NCI-H524 (cell line): ENCODE results near the gene EEF1A2.

ENCODE experiments used
- DNase-seq, 2 experiments: peaks; one replicate each; lab custom pipeline; 2025; lab: John Stamatoyannopoulos, UW

Gene EEF1A2

GRCh38 chr20:63452341-63452740, 46.5 kb downstream of the EEF1A2 start:
- DNase-seq: no peak

DNA sequence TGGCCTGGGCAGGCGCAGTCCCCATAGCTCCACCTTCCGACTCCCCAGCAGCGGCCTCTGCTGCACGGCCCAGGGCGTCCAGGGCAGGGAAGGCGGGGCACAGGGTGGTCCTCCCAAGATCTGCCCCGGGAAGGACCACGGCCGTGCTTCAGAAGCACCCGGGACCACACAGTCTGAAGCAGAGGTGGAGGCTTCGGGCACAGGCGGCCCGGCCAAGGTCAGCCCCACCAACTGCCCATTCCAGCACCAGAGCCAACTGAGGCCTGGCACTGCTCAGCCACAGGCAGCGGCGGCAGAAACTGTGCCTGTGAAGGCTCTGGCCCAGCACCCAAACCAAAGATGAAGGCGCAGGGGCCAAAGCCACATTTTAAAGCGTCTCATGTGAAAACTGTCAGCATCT, 47.1 kb downstream of the EEF1A2 start:
- DNase-seq: no peak

- no peak for DNase-seq
These were observed 48.8 kb downstream of the EEF1A2 start for GRCh38 chr20:63449796-63450730.

DNA sequence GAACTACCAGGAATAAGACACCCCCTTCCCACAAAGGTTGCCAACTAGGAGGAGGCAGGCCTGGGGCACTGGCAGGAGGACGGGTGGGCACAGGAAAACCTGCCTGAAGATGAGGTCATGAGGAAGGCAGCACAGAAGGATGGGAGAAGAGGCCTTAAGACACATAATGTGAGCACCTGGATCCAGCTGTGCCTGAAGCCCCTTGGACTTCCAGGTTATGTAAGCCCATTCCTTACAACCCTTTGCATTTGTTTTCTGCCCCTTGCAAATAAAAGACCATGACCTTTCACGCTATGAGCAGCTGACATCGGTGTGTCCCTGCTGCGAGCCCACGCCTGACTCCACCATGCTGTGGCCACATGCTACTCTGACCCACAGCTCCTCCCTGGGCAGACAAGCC, 49.9 kb downstream of the EEF1A2 start:
- DNase-seq: no peak

DNA sequence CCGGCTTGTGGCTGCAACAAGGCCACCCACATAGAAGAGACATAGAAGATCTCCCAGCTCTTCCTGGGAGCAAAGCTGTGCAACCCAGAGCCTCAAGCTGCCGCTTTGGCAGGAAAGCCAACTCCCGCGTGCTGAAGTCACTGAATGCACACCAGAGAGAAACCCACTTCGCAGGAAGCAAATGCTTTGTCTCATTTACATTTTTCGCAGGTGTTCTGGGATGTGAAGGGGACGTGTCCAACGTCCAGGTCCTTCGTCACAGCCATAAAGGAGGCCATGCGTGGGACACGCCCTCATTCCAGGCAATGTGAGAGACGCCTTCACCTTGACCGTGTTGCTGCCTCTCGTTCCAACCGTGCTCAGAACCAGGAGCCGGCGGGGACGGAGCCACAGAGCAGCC, 50.9 kb downstream of the EEF1A2 start:
- DNase-seq: no peak

DNA sequence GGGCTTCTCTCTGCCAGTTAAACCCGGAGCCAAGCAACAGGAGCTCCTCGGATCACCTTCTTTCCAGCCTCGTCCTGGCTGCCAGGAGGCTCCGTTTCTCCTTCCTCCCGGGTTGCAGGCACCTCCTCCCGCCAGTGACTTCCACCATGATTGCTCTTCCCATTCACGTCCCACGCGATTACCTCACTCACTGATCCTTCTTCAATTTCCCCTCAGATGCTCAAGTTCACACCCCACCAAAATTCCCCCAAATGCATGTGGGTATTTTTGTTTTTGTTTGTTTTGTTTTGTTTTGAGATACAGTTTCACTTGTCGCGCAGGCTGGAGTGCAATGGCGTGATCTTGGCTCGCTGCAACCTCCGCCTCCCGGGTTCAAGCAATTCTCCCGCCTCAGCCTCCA, 51.6 kb downstream of the EEF1A2 start:
- DNase-seq: no peak

DNA sequence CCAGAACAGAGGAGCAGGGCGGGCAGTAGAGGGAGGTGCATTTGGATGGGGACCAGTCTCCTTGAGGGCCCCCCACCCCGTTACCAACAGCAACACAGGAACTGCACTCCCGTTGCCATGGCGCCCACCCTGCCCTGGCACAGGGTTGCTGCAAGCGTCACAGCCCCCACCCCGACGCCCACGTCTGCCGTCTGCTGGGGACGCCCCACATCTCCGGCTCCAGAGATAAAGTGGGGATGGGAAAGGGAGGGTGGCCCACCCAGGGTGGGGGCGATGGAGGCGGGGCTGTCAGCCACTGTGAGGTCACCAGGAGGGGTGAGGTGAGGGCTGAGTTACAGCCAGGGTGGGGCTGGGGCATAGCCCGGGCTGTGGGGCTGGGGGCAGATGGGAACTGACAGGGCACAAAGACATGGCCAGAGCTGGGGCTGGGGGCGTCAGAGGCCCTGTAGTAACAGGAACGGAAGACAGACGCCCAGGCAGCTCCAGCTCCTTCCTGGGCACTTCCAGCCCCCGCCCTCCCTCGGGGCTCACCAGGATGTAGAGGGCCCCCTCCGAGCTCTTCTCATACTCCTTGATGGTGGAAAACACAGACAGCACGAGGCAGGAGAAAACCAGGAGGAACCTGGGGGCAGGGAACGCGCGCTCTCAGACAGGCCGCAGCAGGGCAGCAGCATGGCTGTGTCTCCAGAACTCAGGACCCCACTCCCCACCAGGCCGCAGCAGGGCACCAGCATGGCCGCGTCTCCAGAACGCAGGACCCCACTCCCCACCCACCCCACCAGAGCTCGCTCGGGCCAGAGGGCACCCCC, 52.5 kb downstream of the EEF1A2 start:
- DNase-seq: no peak

- DNase-seq: no peak
These were observed 53.7 kb downstream of the EEF1A2 start for GRCh38 chr20:63445075-63445734.

DNA sequence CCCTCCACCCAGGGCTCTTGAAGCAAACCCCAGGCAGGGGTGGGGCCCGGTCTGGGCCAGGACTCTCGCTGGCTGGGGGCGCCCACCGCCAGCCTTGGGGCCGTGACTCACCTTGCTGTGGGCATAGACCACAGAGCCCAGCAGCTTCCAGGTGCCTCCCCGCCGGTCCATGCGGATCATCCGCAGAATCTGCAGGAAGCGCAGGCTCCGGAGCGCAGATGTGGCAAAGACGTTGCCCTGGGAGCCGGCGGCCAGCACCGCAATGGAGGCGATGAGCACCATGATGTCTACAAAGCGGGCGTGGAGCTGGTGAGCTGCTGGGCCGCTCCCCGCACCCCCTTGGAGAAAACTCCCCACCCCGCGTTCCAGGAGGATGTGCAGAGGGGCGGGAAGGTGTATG, 54.3 kb downstream of the EEF1A2 start:
- DNase-seq: no peak

GRCh38 chr20:63443606-63444395, 55.1 kb downstream of the EEF1A2 start:
- DNase-seq: no peak

DNA sequence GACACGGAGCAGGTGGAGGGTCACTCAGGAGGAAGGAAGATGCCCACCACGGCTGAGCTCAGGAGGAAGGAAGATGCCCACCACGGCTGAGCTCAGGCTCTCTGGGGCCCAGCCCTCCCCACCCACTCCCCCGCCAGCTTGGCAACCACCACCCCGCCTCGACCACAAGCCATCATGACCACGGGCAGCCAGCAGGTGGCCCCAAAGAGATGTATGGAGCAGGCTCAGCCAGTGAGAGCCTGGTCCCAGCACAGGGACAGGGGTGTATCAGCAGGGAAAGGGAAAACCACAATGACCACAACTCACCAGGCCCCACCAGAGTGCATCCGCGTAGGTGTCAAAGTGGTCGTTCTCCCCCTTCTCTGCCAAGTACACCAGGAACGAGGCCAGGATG, 56.8 kb downstream of the EEF1A2 start:
- peak; percentile 21 to 71 for DNase-seq

DNA sequence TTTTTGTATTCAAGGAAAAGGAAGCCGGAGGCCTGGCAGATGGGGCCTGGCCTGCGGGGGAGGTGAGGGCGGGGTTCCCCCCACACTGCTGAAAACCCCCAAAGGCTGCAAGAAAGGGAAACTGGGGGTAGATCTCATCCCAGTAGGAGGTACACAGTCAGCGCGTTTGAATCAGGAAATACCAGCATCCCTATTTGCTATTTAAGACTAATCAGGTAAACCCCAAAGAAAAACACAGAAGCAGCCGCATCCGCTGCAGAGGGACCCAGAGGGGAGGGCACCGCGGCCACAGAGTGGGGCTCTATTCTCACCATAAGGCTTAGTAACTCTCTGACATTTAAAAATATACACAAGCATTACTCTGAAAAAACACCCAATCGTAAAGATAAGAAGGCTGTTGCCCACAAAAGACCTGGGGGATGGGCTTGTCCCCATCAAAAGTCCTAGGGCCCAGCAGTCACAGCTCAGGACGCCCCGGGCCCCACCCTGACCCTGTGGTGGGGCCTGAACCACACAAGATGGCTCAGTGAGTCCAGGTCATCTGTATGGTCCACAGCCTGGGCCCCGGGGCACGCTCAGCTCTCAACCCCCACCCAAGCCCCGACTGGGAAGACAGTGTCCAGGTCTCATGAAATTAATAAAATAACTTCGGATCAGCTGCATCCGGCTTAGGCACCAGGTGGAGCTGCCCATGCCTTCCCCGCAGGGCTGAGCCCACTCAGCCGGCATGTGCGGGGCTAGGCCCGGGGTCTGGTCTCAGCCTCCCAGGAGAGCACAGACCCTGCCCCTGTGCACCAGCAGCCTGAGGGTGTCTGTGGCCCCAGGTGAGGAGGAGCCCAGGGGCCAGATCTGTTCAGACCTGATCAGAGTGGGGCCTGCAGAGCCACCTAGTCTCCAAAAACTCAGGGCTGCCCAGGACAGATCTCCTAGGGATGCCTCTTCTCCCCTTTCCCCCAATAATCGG, 57.5 kb downstream of the EEF1A2 start:
- no peak for DNase-seq

DNA sequence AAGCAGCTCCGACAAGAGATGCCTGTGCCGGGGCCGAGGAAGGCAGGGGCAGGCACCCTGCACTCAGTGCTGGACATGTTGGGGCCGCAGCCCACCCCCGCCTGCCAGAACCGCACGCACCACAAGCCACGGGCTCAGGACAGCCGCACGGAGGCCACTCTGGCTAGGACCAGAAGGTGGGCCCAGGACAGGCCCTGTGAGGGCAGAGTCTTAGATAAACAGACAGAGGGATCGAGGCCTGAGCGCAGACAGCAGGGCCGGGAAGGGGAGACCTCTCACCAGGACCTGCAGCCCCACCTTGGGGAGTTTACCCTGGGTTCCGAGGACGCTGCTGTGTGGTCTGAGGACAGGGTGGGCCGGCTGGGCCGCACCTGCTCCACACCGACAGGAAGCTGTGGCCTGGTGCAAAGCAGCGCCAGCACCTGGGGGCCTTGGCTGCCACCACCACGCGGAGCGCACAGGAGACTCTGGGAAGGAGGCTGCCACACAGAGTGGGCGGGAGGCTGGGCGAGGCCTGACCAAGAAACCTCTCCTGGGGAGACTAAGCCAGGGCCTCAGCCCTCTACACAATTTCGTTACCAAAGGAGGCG, 58.4 kb downstream of the EEF1A2 start:
- DNase-seq: no peak

- DNase-seq: no peak
These were observed 59.0 kb downstream of the EEF1A2 start for GRCh38 chr20:63439866-63440265.

DNA sequence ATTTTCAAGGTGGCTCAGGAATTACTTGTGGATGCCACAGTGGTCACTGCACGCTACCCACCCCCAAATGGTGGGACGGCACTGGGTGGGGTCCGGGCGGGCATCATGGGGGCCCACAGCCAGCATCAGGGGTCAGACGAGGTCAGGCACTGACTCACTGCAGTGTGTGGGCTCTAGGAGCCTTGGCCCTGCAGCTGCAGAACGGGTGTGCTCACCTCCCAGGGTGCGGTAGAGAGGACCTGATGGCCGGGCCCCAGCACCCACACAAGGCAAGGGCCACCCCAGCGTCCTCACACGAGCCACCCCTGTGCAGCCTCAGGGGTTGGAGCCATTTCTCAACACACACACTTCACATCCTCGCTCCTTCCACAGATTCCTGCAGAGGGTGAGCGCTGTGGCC, 60.8 kb downstream of the EEF1A2 start:
- no peak for DNase-seq
